ENCODE measurements around the gene APBA1. TPM values are rescaled to one million over a fixed set of nuclear protein-coding genes. Genes with fewer than 3 reads are reported as not detected.

Gene APBA1
- total RNA-seq, 1 donor: 1.8 TPM

DNA sequence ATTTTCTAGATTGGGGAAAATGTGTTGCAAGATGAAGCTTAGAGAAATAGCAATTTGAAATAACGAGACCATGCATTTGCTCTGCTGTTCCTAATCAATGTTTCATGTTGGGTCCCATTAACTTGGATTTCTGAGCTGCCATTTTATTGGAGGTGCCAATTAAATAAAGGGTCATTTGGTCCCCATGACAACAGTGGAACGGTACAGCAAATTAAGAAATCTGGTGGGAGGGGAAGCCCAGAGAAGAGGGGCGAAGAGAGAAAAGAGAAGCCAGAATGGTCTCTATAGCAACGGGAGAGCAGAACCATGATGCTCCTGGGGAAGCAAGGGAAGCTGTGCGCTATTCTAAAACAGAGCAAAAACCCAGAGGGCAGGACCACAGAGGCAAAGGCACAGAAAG, 226.9 kb downstream of the APBA1 start:
- no peak overlapping the region for H3K4me3 ChIP-seq (ENCODE audit: insufficient read depth, low read length)

GRCh38 chr9:69444791-69445190, 227.4 kb downstream of the APBA1 start:
- DNase-seq (ENCODE audit: insufficient read length, low spot score, missing footprints): no peak
- Histone ChIP-seq H3K4me3 (ENCODE audit: insufficient read depth, low read length) (no peak overlapping the region), H3K4me2 (ENCODE audit: insufficient read depth, low read length) (no peak overlapping the region), H3K36me3 (ENCODE audit: insufficient read depth, low read length) (no peaks in the 10 kb centered on the region), H4K20me1 (ENCODE audit: insufficient read depth, low read length) (no peaks in the 10 kb centered on the region), H3K9me3 (ENCODE audit: low read depth, low read length) (no peaks in the 10 kb centered on the region), H3K27ac (ENCODE audit: low read depth, low read length) (no peak overlapping the region), H3K79me2 (ENCODE audit: insufficient read depth, low read length) (no peaks in the 10 kb centered on the region), H3K4me1 (ENCODE audit: insufficient read depth, low read length) (peaks cover 8% of the 10 kb centered on the region), H2AFZ (ENCODE audit: low read length) (no peak overlapping the region), H3K27me3 (ENCODE audit: insufficient read depth, low read length) (no peaks in the 10 kb centered on the region)
- TF ChIP-seq, protein P1, sequence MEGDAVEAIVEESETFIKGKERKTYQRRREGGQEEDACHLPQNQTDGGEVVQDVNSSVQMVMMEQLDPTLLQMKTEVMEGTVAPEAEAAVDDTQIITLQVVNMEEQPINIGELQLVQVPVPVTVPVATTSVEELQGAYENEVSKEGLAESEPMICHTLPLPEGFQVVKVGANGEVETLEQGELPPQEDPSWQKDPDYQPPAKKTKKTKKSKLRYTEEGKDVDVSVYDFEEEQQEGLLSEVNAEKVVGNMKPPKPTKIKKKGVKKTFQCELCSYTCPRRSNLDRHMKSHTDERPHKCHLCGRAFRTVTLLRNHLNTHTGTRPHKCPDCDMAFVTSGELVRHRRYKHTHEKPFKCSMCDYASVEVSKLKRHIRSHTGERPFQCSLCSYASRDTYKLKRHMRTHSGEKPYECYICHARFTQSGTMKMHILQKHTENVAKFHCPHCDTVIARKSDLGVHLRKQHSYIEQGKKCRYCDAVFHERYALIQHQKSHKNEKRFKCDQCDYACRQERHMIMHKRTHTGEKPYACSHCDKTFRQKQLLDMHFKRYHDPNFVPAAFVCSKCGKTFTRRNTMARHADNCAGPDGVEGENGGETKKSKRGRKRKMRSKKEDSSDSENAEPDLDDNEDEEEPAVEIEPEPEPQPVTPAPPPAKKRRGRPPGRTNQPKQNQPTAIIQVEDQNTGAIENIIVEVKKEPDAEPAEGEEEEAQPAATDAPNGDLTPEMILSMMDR (IDR thresholded peaks at IDR 0.05; ENCODE audit: extremely low read depth, low read depth, low read length): no peak

More for the DNA sequence above, 226.9 kb downstream of the APBA1 start:
- no peak overlapping the region for H2AFZ ChIP-seq (ENCODE audit: low read length)
- no peaks in the 10 kb centered on the region for H3K9me3 ChIP-seq (ENCODE audit: low read depth, low read length)
- TF ChIP-seq, protein P1 (IDR thresholded peaks at IDR 0.05; ENCODE audit: extremely low read depth, low read depth, low read length): no peak
- peaks cover 8% of the 10 kb centered on the region for H3K4me1 ChIP-seq (ENCODE audit: insufficient read depth, low read length)
- no peak for DNase-seq (ENCODE audit: insufficient read length, low spot score, missing footprints)
- no peaks in the 10 kb centered on the region for H3K27me3 ChIP-seq (ENCODE audit: insufficient read depth, low read length)
- no peaks in the 10 kb centered on the region for H3K79me2 ChIP-seq (ENCODE audit: insufficient read depth, low read length)
- no peaks in the 10 kb centered on the region for H3K36me3 ChIP-seq (ENCODE audit: insufficient read depth, low read length)
- no peak overlapping the region for H3K4me2 ChIP-seq (ENCODE audit: insufficient read depth, low read length)
- H3K27ac ChIP-seq (ENCODE audit: low read depth, low read length): no peak overlapping the region
- no peaks in the 10 kb centered on the region for H4K20me1 ChIP-seq (ENCODE audit: insufficient read depth, low read length)

DNA sequence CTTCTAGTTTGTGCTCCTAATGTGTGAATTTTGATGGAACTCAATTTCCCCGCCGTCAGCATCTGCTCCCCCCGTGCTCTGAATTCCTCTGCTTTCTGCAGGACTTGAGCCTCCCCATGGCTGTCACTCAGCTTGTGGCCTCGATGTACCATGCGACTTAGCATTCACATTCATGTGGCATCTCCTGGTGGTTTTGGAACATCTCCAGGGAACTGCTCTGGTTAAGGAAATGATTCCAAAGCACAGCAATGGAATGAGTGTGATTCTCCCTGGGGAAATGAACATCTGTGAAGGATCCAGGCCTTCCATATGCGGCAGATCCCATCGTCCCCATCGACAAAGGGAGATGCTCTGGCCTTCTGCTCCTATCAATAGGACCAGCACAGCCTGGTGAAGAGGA, 228.2 kb downstream of the APBA1 start:
- Histone ChIP-seq H4K20me1 (ENCODE audit: insufficient read depth, low read length) (no peaks in the 10 kb centered on the region), H3K4me1 (ENCODE audit: insufficient read depth, low read length) (peaks cover 8% of the 10 kb centered on the region), H2AFZ (ENCODE audit: low read length) (no peak overlapping the region), H3K9me3 (ENCODE audit: low read depth, low read length) (no peaks in the 10 kb centered on the region), H3K4me2 (ENCODE audit: insufficient read depth, low read length) (no peak overlapping the region), H3K36me3 (ENCODE audit: insufficient read depth, low read length) (no peaks in the 10 kb centered on the region), H3K27me3 (ENCODE audit: insufficient read depth, low read length) (no peaks in the 10 kb centered on the region), H3K4me3 (ENCODE audit: insufficient read depth, low read length) (no peak overlapping the region), H3K27ac (ENCODE audit: low read depth, low read length) (no peak overlapping the region), H3K79me2 (ENCODE audit: insufficient read depth, low read length) (no peaks in the 10 kb centered on the region)
- DNase-seq (ENCODE audit: insufficient read length, low spot score, missing footprints): no peak
- TF ChIP-seq, protein P1 (IDR thresholded peaks at IDR 0.05; ENCODE audit: extremely low read depth, low read depth, low read length): no peak

DNA sequence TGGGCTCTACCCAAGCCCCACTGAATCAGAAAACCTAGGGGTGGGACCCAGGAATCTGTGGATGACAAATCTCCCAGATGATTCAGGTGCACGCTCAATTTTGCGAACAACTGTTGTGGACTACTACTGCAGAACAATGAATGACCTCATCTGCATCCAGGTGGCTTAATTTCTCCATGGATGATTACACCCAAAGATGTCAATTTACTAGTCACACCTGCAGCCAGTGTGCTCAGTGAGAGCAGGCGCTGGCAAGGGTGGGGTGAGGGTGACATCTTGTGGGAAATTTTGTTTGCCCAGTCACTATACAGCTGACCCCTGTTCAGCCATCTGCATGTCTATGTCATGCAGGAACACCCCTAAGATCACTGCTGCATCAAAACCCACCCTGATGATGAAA, 229.0 kb downstream of the APBA1 start:
- Histone ChIP-seq H2AFZ (ENCODE audit: low read length) (no peak overlapping the region), H3K79me2 (ENCODE audit: insufficient read depth, low read length) (no peaks in the 10 kb centered on the region), H3K27ac (ENCODE audit: low read depth, low read length) (no peak overlapping the region), H3K4me2 (ENCODE audit: insufficient read depth, low read length) (no peak overlapping the region), H3K36me3 (ENCODE audit: insufficient read depth, low read length) (no peaks in the 10 kb centered on the region), H3K4me1 (ENCODE audit: insufficient read depth, low read length) (peaks cover 8% of the 10 kb centered on the region), H4K20me1 (ENCODE audit: insufficient read depth, low read length) (no peaks in the 10 kb centered on the region), H3K27me3 (ENCODE audit: insufficient read depth, low read length) (no peaks in the 10 kb centered on the region), H3K4me3 (ENCODE audit: insufficient read depth, low read length) (no peak overlapping the region), H3K9me3 (ENCODE audit: low read depth, low read length) (no peaks in the 10 kb centered on the region)
- no peak for DNase-seq (ENCODE audit: insufficient read length, low spot score, missing footprints)
- TF ChIP-seq, protein P1 (IDR thresholded peaks at IDR 0.05; ENCODE audit: extremely low read depth, low read depth, low read length): no peak
